ENCODE data around the gene JPH2.

The JPH2 gene

GRCh38 chr20:44186674-44187053 lies 324 bp downstream of the JPH2 start:
- DNase-seq: no peak

- DNase-seq: no peak
Measured at GRCh38 chr20:44186201-44186600, 787 bp downstream of the JPH2 start.

GRCh38 chr20:44185574-44185973 lies 1.4 kb downstream of the JPH2 start:
- DNase-seq: no peak

GRCh38 chr20:44183282-44183681 lies 3.7 kb downstream of the JPH2 start:
- DNase-seq: no peak

- no peak for DNase-seq
Measured at GRCh38 chr20:44182863-44183262, 4.1 kb downstream of the JPH2 start.

GRCh38 chr20:44182135-44182765 lies 4.7 kb downstream of the JPH2 start:
- no peak for DNase-seq

- DNase-seq: no peak
Measured at GRCh38 chr20:44181611-44182010, 5.4 kb downstream of the JPH2 start.

GRCh38 chr20:44180814-44181213 lies 6.2 kb downstream of the JPH2 start:
- DNase-seq: no peak

- no peak for DNase-seq
Measured at GRCh38 chr20:44176833-44177534, 10.0 kb downstream of the JPH2 start.

GRCh38 chr20:44174996-44175765 lies 11.8 kb downstream of the JPH2 start:
- DNase-seq: no peak

- DNase-seq: no peak
Measured at GRCh38 chr20:44173846-44174245, 13.1 kb downstream of the JPH2 start.

GRCh38 chr20:44173116-44173515 lies 13.9 kb downstream of the JPH2 start:
- DNase-seq: no peak

- DNase-seq: no peak
Measured at GRCh38 chr20:44172572-44172950, 14.4 kb downstream of the JPH2 start.

GRCh38 chr20:44171775-44172571 lies 15.0 kb downstream of the JPH2 start:
- DNase-seq: no peak

GRCh38 chr20:44170816-44171410 lies 16.1 kb downstream of the JPH2 start:
- no peak for DNase-seq

GRCh38 chr20:44167736-44168135 lies 19.3 kb downstream of the JPH2 start:
- DNase-seq: no peak

GRCh38 chr20:44166477-44166876 lies 20.5 kb downstream of the JPH2 start:
- DNase-seq: no peak

GRCh38 chr20:44166008-44166407 lies 21.0 kb downstream of the JPH2 start:
- no peak for DNase-seq

GRCh38 chr20:44160133-44160532 lies 26.9 kb downstream of the JPH2 start:
- DNase-seq: no peak

- DNase-seq: no peak
Measured at GRCh38 chr20:44159711-44160110, 27.3 kb downstream of the JPH2 start.

- DNase-seq: no peak
Measured at GRCh38 chr20:44159125-44159524, 27.9 kb downstream of the JPH2 start.

GRCh38 chr20:44157061-44157460 lies 29.9 kb downstream of the JPH2 start:
- no peak for DNase-seq

GRCh38 chr20:44154521-44155001 lies 32.4 kb downstream of the JPH2 start:
- DNase-seq: no peak
